ENCODE data around the gene COA3. TPM values are rescaled to one million over a fixed set of nuclear protein-coding genes. Genes with fewer than 3 reads are reported as not detected.
A peak's percentile ranks its signal among the peaks of the same experiment; 100 is the strongest.

COA3 gene, protein sequence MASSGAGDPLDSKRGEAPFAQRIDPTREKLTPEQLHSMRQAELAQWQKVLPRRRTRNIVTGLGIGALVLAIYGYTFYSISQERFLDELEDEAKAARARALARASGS
- total RNA-seq, result 10 to 100 TPM; 56.1 to 85.7 (median 72.1) TPM
- 100 to 1,000 TPM in 1 of 2 donors, 10 to 100 TPM in 1; 91.2 to 142 TPM for polyA plus RNA-seq
- long read RNA-seq, donor 1, transcript COA3-201 (2 exons, 771 nt), result major isoform, 26 of 30 reads
- long read RNA-seq, donor 1, partial matches to known transcripts, result 0 of 30 reads
- long read RNA-seq, donor 1, other reads (novel, unspliced or antisense), result 4 of 30 reads
- long read RNA-seq, donor 2, transcript COA3-201 (2 exons, 771 nt), result major isoform, 48 of 55 reads
- long read RNA-seq, donor 2, partial matches to known transcripts, result 7 of 55 reads
- long read RNA-seq, donor 2, other reads (novel, unspliced or antisense), result 0 of 55 reads
- long read RNA-seq, donor 3, transcript COA3-201 (2 exons, 771 nt), result major isoform, 16 of 16 reads
- long read RNA-seq, donor 3, partial matches to known transcripts, result 0 of 16 reads
- long read RNA-seq, donor 3, other reads (novel, unspliced or antisense), result 0 of 16 reads

DNA sequence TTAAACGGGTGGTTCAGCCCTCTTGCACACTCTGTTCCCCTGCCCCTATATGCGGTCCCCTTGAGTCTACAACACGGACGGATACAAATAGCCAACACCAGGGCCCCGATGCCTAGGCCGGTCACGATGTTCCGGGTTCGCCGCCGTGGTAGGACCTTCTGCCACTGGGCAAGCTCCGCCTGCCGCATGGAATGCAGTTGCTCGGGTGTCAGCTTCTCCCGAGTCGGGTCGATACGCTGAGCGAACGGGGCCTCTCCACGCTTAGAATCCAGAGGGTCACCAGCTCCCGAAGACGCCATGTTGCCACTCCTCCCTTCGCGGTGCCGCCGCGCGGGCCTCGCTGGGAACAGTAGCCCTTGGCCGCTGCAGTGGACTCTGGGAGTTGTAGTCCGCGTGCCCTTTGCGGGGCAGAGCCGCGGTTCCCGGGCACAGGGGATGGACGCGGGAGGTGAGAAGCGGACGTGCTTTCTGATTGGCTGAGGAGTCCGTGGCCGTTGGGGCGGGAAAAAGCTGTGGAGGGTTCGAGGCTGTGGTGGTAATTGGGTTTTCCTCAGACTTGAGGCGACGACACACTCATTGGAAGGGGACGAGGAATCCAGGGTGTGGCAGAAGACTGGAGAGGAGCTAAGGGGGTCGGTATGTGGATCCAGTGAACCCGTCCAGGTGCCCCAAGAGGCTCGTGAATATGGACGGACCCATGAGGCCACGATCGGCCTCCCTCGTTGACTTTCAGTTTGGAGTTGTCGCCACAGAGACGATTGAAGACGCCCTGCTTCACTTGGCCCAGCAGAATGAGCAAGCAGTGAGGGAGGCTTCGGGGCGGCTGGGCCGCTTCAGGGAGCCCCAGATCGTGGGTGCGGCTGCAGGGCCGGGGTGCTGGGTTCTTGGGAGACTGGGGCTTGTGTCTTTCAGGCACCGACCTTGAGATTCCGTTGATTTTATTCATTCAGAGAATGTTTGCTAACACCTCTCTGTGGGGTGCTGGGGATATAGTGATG is at the start of gene COA3, which contains the start of gene CNTD1:
Gene COA3 (minus strand): TSS at position 322 of the 998 bp plus-strand sequence. CDS start 23 bp downstream, at position 299.
Gene CNTD1 (plus strand): TSS at position 479 of the 998 bp plus-strand sequence. CDS start 207 bp downstream, at position 686.
- Histone ChIP-seq H3K4me3 (peak within 1 kb of the TSS; percentile 68 to 96 (median 88)), H3K4me1 (peaks cover 0 to 23% (median 17%) of the 10 kb centered on the region in 9 donors), H3K36me3 (peaks cover 0 to 19% (median 4%) of the 10 kb centered on the region in 9 donors), H3K9me3 (no peaks in the 10 kb centered on the region), H3K27me3 (no peaks in the 10 kb centered on the region), H3K27ac (peak within 1 kb of the TSS; percentile 40 to 91 (median 78))
- ATAC-seq, result peak; percentile 93 to 99 (median 98)
- TF ChIP-seq, protein P1, sequence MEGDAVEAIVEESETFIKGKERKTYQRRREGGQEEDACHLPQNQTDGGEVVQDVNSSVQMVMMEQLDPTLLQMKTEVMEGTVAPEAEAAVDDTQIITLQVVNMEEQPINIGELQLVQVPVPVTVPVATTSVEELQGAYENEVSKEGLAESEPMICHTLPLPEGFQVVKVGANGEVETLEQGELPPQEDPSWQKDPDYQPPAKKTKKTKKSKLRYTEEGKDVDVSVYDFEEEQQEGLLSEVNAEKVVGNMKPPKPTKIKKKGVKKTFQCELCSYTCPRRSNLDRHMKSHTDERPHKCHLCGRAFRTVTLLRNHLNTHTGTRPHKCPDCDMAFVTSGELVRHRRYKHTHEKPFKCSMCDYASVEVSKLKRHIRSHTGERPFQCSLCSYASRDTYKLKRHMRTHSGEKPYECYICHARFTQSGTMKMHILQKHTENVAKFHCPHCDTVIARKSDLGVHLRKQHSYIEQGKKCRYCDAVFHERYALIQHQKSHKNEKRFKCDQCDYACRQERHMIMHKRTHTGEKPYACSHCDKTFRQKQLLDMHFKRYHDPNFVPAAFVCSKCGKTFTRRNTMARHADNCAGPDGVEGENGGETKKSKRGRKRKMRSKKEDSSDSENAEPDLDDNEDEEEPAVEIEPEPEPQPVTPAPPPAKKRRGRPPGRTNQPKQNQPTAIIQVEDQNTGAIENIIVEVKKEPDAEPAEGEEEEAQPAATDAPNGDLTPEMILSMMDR (IDR thresholded peaks at IDR 0.05), result peak in 2 of 9 donors; percentile 4 to 16
- peak; percentile 87 for DNase-seq
- 26% methylated on average over 66 of the region's 66 CpGs for WGBS, 2 donors
- intact Hi-C loops (cut with DNase I), result loop anchor here in 1 of 10 donors (10.0 kb wide), 1 partner anchor 194 kb away; the partner anchor contains the start of genes RETREG3 and TUBG1

DNA sequence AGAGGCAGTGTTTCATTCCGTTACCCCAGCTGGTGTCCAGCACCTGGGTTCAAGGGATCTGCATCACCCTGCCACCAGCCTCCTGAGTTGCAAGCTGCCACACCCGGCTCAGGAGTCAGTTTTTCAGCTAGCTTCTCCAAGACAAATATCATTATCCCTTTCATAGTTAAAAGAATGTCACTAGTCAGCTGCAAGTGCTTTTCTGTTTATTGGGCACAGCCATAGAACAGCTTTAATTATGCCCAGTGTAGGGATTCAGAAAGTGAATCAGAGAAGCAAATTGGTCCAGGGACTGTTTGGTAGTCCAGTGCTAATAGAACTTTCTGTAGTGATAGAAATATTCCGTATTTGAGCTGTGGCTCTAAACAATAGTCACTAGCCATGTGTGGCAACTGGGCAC is 49.6 kb upstream of the COA3 start:
- DNase-seq (no peak), ATAC-seq (no peak)
- Histone ChIP-seq H3K27me3 (no peaks in the 10 kb centered on the region), H3K36me3 (peaks cover 0 to 29% (median 9%) of the 10 kb centered on the region in 9 donors), H3K4me1 (peaks cover 0 to 30% (median 6%) of the 10 kb centered on the region in 9 donors), H3K4me3 (no peak overlapping the region), H3K9me3 (no peaks in the 10 kb centered on the region), H3K27ac (no peak overlapping the region)
- intact Hi-C loops (cut with DNase I), result loop anchor here in 3 of 10 donors (5.0 kb wide), 3 partner anchors 79 to 624 kb away; no protein-coding TSS in a partner anchor
- TF ChIP-seq, protein P1 (IDR thresholded peaks at IDR 0.05), result no peak
- 90 to 97% methylated on average over 3 of the region's 3 CpGs for WGBS, 2 donors

DNA sequence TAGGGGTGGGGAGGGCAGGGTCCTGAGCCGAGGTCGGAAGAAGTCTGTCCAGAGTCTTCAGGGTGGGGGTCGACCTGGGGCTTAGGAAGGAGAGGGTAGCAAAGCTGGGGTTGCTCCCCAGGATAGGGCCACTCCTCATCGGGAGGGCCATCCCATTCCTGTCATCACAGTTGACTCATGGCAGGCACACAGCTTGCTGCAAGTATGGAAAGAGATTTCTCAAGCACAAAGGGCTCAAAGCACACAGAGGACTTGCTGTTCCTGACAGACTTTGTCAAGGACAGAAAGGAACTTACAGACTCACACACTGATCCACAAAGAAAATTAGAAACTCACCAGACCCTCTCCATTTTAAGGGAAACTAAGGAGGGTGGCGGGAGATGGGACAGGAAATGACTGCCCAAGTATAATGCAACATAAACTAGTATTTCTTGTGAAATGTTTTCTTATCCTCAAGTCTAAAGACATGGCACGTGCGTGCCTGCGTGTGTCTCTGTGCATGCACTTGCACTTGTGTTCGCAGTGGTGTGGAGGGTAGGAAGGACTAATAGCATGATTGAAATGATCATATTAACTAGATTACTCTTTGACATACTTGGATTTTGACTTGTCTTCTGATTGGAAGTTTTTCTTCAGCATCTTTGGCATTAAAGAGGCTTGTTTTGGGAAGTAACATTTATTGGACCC is 48.2 kb upstream of the COA3 start:
- H3K27ac ChIP-seq, result peak overlapping the region in 3 of 10 donors; percentile 5 to 25 (median 15)

More for the DNA sequence above, 48.2 kb upstream of the COA3 start:
- intact Hi-C loops (cut with DNase I), result loop anchor here in 4 of 10 donors (2.0 to 5.0 kb wide), 4 partner anchors 81 to 626 kb away; no protein-coding TSS in a partner anchor
- Histone ChIP-seq H3K27me3 (no peaks in the 10 kb centered on the region), H3K4me1 (peaks cover 0 to 30% (median 6%) of the 10 kb centered on the region in 9 donors), H3K9me3 (no peaks in the 10 kb centered on the region), H3K36me3 (peaks cover 0 to 42% (median 16%) of the 10 kb centered on the region in 9 donors), H3K4me3 (no peak overlapping the region)
- TF ChIP-seq, protein P1 (IDR thresholded peaks at IDR 0.05), result no peak
- ATAC-seq, result peak in 3 of 8 donors; percentile 9 to 54 (median 45)
- WGBS, 2 donors, result 59 to 61% methylated on average over 9 of the region's 9 CpGs
- DNase-seq, result no peak

Data from heart right ventricle (tissue), 16 donors.